NK-92 (cell line): ENCODE results near the gene KIF22.
A peak's percentile ranks its signal among the peaks of the same experiment; 100 is the strongest.
"Not testable (repeated sequence)": the region's sequence is repeated elsewhere in the genome, so short reads cannot be mapped to it uniquely, and the experiment has no call there.

Experiments
- DNase-seq: peaks from one replicate; lab custom pipeline; 2025; ENCODE audit not compliant: unreplicated experiment; lab: John Stamatoyannopoulos, UW

KIF22 gene

DNA sequence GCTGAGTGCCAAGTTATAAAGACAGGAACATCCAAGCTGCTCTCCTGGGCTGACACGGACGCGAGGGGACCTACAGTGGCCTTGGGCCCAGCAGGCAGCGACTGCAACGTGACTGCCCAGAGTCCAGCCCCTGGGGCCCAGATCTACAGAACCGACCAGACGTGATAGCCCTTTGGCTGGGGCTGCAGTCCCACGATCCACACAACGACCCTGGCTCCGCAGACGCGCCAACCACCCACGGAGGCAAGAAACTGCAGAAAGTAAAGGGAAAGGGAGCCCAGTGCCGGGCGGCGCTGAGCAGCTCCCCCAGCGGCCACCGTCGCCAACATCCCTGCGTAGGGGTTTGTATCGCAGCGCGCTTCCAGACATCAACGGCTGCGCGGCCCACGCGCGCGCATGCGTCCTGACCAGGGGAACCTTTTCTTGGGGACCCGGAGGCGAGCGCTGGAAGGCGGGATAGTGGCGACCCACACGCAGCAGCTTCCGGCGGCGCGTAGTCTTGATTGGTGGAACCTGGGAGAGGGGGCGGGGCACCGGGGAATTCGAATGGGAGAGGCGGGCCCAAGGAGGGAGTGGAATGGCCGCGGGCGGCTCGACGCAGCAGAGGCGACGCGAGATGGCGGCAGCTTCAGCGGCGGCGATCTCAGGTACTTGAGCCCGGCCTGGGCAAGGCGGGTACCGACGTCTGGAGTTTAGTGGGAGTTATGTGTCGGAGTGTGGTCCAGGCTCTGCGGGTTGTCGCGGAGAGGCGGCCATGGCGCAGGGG lies at the start of gene KIF22:
TSS of gene KIF22 (plus strand) at position 569 of the 766 bp plus-strand sequence. CDS start at position 578, 9 bp downstream.
- peak; percentile 93 for DNase-seq

- DNase-seq: no peak
Observed at GRCh38 chr16:29742683-29743275, 47.8 kb upstream of the KIF22 start.

GRCh38 chr16:29743475-29743826 lies 47.1 kb upstream of the KIF22 start:
- DNase-seq: no peak

- no peak for DNase-seq
Observed at GRCh38 chr16:29743827-29744531, 46.6 kb upstream of the KIF22 start.

- DNase-seq: no peak
Observed at GRCh38 chr16:29744541-29745101, 45.9 kb upstream of the KIF22 start.

GRCh38 chr16:29745121-29745852 lies 45.3 kb upstream of the KIF22 start:
- DNase-seq: no peak

DNA sequence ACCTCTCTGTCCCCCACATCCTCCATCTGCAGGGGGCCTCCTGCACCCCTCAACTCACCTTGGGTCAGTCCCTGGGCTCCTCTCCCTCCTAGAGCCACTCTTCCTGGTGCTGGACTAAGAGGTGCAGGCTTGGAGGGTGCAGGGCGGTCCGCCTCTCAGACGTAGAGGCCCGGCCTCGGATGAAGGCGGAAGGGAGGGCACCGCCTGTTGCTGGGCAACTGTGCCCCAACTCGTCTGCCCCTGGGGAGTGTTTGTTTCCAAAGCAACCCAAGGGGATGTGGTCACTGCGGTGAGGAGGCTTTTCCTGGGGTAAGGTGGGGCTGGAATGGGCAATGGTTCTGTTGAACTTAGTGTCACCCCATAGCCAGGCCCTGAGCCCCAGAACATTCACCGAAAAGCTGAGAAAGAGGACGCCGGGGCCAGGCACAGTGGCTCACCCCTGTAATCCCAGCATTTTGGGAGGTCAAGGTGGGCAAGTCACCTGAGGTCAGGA lies 44.7 kb upstream of the KIF22 start, which contains the start of gene C16orf54:
TSS of gene C16orf54 (minus strand) at position 138 of the 493 bp plus-strand sequence. CDS start 1,039 bp downstream, outside the sequence.
- peak; percentile 73 for DNase-seq

GRCh38 chr16:29746518-29746917 lies 44.0 kb upstream of the KIF22 start:
- DNase-seq: not testable (repeated sequence)

DNA sequence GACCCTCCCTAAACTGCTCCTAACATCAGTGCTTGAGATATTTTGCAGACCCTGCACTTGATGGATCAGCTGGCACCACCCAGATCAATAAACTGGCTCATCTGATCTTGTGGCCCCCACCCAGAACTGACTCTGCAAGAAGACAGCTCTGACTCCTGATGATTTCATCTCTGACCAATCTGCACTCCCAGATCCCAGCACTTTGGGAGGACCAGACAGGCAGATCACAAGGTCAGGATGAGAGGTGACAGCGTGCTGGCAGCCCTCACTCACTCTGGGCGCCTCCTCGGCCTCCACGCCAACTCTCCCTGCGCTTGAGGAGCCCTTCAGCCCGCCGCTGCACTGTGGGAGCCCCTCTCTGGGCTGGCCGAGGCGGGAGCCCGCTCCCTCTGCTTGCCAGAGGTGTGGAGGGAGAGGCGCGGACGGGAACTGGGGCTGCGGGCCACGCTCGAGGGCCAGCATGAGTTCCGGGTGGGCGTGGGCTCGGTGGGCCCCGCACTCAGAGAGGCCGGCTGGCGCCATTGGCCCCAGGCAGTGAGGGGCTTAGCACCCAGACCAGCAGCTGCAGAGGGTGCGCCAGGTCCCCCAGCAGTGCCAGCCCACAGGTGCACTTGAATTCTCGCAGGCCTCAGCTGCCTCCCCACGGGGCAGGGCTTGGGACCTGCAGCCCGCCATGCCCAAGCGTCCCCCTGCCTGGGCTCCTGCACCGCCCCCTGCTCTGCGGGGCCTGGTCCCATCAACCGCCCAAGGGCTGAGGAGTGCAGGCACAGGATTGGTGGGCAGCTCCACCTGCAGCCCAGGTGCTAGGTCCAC lies 42.4 kb upstream of the KIF22 start:
- no peak for DNase-seq

- not testable (repeated sequence) for DNase-seq
Observed at GRCh38 chr16:29748760-29749149, 41.8 kb upstream of the KIF22 start.

- no peak for DNase-seq
Observed at GRCh38 chr16:29753516-29753915, 37.0 kb upstream of the KIF22 start.

DNA sequence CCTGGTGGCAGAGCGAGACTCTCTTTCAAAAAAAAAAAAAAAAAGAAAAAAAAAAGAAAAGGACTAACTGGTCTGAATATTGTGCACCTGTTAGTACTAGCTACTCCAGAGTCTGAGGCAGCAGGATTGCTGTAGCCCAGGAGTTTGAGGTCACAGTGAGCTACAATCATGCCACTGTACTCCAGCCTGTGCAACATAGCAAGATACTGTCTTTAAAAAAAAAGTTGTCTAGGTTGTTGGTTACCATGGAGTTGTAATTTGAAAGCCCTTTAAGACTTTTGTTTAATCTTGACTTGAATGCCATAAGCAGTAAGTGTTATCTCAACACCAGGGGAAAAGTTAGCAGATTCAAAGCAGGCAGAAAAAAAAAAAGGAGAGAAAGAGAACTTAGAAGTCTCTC lies 33.9 kb upstream of the KIF22 start:
- no peak for DNase-seq

DNA sequence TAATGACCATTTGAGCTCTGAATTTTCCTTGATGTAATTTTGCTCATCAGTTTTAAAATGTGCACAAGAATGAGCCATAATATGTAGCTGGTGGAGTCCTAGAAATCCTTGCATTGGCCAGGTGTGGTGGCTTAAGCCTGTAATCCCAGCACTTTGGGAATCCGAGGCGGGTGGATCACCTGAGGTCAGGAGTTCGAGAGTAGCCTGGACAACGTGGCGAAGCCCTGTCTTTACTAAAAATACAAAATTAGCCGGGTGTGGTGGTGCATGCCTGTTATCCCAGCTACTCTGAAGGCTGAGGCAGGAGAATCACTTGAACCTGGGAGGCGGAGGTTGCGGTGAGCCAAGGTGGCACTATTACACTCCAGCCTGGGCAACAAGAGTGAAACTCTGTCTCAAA lies 33.5 kb upstream of the KIF22 start:
- DNase-seq: not testable (repeated sequence)

GRCh38 chr16:29757950-29758466 lies 32.5 kb upstream of the KIF22 start:
- DNase-seq: no peak

DNA sequence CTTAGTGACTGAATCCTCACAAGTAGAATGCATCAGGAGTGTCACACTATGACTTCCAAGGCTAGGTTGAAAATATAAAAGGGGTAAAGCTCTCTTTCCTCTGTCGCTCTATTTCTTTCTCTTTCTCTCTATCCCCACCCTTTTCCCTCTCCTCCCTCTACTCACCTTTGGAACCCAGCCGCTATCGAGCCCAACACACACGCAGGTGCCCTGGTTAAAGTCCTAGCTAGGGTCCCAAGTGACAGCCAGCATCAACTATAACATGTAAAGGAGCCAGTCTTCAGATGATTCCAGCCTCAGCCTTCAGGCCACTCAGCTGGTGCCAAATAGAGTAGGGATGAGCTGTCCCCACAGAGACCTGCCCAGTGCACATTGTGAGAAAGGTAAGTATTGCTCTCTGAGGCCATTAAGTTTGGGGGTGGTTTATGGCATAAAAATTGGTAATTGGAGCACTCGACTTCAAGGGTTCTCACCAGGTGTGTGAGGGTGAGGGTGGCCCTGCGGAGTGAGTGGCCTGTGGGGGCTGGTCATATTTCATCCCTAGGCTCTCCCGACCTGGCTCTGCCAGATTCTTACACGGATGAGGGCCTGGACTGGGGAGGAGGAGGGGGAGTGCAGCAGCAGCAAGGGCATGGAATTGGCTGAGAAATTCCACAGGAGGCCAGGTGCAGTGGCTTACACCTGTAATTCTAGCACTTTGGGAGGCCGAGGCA lies 29.8 kb upstream of the KIF22 start:
- DNase-seq: no peak

GRCh38 chr16:29761280-29761651 lies 29.3 kb upstream of the KIF22 start:
- DNase-seq: not testable (repeated sequence)

GRCh38 chr16:29761882-29762281 lies 28.7 kb upstream of the KIF22 start:
- no peak for DNase-seq

DNA sequence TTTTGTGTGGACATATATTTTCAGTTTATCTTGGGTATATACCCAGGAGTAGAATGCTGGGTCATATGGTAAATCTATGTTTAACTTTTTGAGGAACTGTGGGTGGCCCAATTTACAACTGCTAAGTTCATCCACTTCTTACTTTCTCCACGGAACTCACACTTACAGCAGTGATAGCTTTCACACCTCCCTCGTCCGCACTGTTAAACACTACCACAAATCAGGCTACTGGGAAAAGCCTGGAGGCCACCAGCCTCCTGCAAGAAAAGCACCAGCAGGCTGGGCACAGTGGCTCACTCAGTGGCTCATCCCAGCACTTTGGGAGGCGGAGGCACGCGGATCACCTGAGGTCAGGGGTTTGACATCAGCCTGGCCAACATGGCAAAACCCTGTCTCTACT lies 27.2 kb upstream of the KIF22 start:
- no peak for DNase-seq
